Testis (tissue), 2 donors: ENCODE measurements around the gene SCN4B.

Source experiments
- POLR2A ChIP-seq: fragments of 450-650 bp; IDR thresholded peaks from one replicate; pipeline ENCODE4 v1.6.1; 2017; ENCODE audit warnings: antibody characterized with exemption, mild to moderate bottlenecking, moderate library complexity
- TF ChIP-seq, protein P1 (sequence below), 3 experiments: fragments of 450-650 bp in 2 of 3; fragments of 200-600 bp in 1 of 3; sonication (generic) in 1 of 3; IDR thresholded peaks; one replicate each; pipeline ENCODE4 v1.5.1; 2016 to 2019; ENCODE audit warnings: antibody characterized with exemption in 3 of 3, mild to moderate bottlenecking in 2 of 3, moderate library complexity in 1 of 3

DNA sequence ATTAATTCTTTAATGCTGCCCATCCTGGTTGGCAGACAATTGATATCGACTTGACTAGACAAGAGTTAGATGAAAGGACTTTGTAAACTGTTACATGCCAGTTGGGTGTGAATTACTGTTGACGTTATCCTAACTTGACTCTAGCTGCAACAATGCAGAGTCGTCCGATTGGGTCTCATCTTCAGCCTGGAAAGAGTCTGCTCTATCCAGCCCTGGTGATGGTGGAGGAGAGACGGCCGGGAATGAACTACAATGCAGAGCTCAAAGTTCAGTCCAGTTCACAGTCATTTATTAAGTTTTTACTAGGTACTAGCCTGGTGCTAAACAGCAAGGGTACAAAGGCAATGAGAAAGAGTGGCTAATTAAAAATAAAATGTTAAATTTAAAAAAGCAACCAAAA is 60.9 kb downstream of the SCN4B start:
- TF ChIP-seq, protein P1, sequence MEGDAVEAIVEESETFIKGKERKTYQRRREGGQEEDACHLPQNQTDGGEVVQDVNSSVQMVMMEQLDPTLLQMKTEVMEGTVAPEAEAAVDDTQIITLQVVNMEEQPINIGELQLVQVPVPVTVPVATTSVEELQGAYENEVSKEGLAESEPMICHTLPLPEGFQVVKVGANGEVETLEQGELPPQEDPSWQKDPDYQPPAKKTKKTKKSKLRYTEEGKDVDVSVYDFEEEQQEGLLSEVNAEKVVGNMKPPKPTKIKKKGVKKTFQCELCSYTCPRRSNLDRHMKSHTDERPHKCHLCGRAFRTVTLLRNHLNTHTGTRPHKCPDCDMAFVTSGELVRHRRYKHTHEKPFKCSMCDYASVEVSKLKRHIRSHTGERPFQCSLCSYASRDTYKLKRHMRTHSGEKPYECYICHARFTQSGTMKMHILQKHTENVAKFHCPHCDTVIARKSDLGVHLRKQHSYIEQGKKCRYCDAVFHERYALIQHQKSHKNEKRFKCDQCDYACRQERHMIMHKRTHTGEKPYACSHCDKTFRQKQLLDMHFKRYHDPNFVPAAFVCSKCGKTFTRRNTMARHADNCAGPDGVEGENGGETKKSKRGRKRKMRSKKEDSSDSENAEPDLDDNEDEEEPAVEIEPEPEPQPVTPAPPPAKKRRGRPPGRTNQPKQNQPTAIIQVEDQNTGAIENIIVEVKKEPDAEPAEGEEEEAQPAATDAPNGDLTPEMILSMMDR (IDR thresholded peaks at IDR 0.05), result no peak
- no peak for TF ChIP-seq POLR2A
